Nephron (organoid): Measurements from ENCODE around the gene MGME1.

ENCODE experiments used
- H3K27ac Mint-ChIP-seq, 3 experiments: 2 replicates each; pipeline ENCODE4 v1.8.0; 2020; ENCODE audit warnings: mixed read lengths in 3 of 3, mild to moderate bottlenecking in 2 of 3, moderate library complexity in 1 of 3
- H3K27me3 Mint-ChIP-seq: 2 replicates; pipeline ENCODE4 v1.8.0; 2021; ENCODE audit warnings: low read depth, mild to moderate bottlenecking, moderate library complexity, mixed read lengths
- H3K36me3 Mint-ChIP-seq: 2 replicates; pipeline ENCODE4 v1.8.0; 2020; ENCODE audit warnings: low read depth, mixed read lengths
- H3K4me1 Mint-ChIP-seq: 2 replicates; pipeline ENCODE4 v1.8.0; 2020; ENCODE audit warnings: mixed read lengths
- H3K4me3 Mint-ChIP-seq, 3 experiments: 2 replicates each; pipeline ENCODE4 v1.8.0; 2020; ENCODE audit warnings: mild to moderate bottlenecking in 3 of 3, mixed read lengths in 3 of 3, moderate library complexity in 2 of 3
- H3K9me3 Mint-ChIP-seq: 2 replicates; pipeline ENCODE4 v1.8.0; 2020; ENCODE audit warnings: mixed read lengths
- CTCF ChIP-seq, 3 experiments: fragments of 200-600 bp; sonication (generic); IDR thresholded peaks; one replicate each; pipeline ENCODE4 v1.5.0; 2021; ENCODE audit warnings: antibody characterized with exemption in 3 of 3; ENCODE audit not compliant: unreplicated experiment in 3 of 3

MGME1 gene

GRCh38 chr20:17953935-17954334, 14.9 kb upstream of the MGME1 start:
- H3K9me3 Mint-ChIP-seq, result no peaks in the 10 kb centered on the region
- peak overlapping the region in 1 of 3 experiments; percentile 12 for H3K27ac Mint-ChIP-seq
- peaks cover 77% of the 10 kb centered on the region for H3K36me3 Mint-ChIP-seq
- H3K4me3 Mint-ChIP-seq, result no peak overlapping the region
- no peaks in the 10 kb centered on the region for H3K27me3 Mint-ChIP-seq
- peaks cover 22% of the 10 kb centered on the region for H3K4me1 Mint-ChIP-seq
- no peak for TF ChIP-seq CTCF (IDR thresholded peaks at IDR 0.05; ENCODE audit: unreplicated experiment in 3 of 3)

- Mint-ChIP-seq H3K36me3 (peaks cover 64% of the 10 kb centered on the region), H3K27ac (peak overlapping the region; percentile 59 to 87 (median 78)), H3K4me3 (no peak overlapping the region), H3K27me3 (no peaks in the 10 kb centered on the region), H3K9me3 (no peaks in the 10 kb centered on the region), H3K4me1 (peaks cover 32% of the 10 kb centered on the region)
- no peak for TF ChIP-seq CTCF (IDR thresholded peaks at IDR 0.05; ENCODE audit: unreplicated experiment in 3 of 3)
Measured at GRCh38 chr20:17955302-17955701, 13.5 kb upstream of the MGME1 start.

- peaks cover 56% of the 10 kb centered on the region for H3K36me3 Mint-ChIP-seq
- H3K27me3 Mint-ChIP-seq, result no peaks in the 10 kb centered on the region
- no peak for TF ChIP-seq CTCF (IDR thresholded peaks at IDR 0.05; ENCODE audit: unreplicated experiment in 3 of 3)
- H3K4me3 Mint-ChIP-seq, result no peak overlapping the region
- H3K9me3 Mint-ChIP-seq, result no peaks in the 10 kb centered on the region
- peaks cover 39% of the 10 kb centered on the region for H3K4me1 Mint-ChIP-seq
- H3K27ac Mint-ChIP-seq, result peak overlapping the region; percentile 59 to 93 (median 78)
Measured at GRCh38 chr20:17956099-17956685, 12.6 kb upstream of the MGME1 start.

- no peak overlapping the region for H3K4me3 Mint-ChIP-seq
- peak overlapping the region; percentile 96 to 99 (median 96) for H3K27ac Mint-ChIP-seq
- no peaks in the 10 kb centered on the region for H3K27me3 Mint-ChIP-seq
- peaks cover 44% of the 10 kb centered on the region for H3K36me3 Mint-ChIP-seq
- H3K9me3 Mint-ChIP-seq, result no peaks in the 10 kb centered on the region
- no peak for TF ChIP-seq CTCF (IDR thresholded peaks at IDR 0.05; ENCODE audit: unreplicated experiment in 3 of 3)
- peaks cover 54% of the 10 kb centered on the region for H3K4me1 Mint-ChIP-seq
Measured at GRCh38 chr20:17957505-17958363, 11.1 kb upstream of the MGME1 start.

- H3K27me3 Mint-ChIP-seq, result no peaks in the 10 kb centered on the region
- peak overlapping the region in 1 of 3 experiments; percentile 30 for H3K4me3 Mint-ChIP-seq
- H3K4me1 Mint-ChIP-seq, result peaks cover 63% of the 10 kb centered on the region
Measured at GRCh38 chr20:17958373-17959256, 10.2 kb upstream of the MGME1 start.

More at GRCh38 chr20:17958373-17959256, 10.2 kb upstream of the MGME1 start:
- Mint-ChIP-seq H3K9me3 (no peaks in the 10 kb centered on the region), H3K27ac (peak overlapping the region; percentile 96 to 99 (median 96)), H3K36me3 (peaks cover 39% of the 10 kb centered on the region)
- no peak for TF ChIP-seq CTCF (IDR thresholded peaks at IDR 0.05; ENCODE audit: unreplicated experiment in 3 of 3)
